Transverse colon (tissue), 4 donors: ENCODE results near the gene SMG6. TPM values are rescaled to one million over a fixed set of nuclear protein-coding genes. Genes with fewer than 3 reads are reported as not detected.

Experiments
- DNase-seq: peaks from one replicate; pipeline ENCODE4 v3.0.0-alpha.2; 2019
- H3K27ac ChIP-seq, 4 donors: fragments of 200-600 bp; sonication (generic); 2 replicates each; pipeline ENCODE4 v1.5.1; 2016 to 2018; ENCODE audit warnings: inconsistent platforms in 4 of 4
- H3K27me3 ChIP-seq: fragments of 200-600 bp; sonication (generic); 2 replicates; pipeline ENCODE4 v1.5.1; 2017; ENCODE audit warnings: inconsistent platforms
- H3K36me3 ChIP-seq, 4 donors: fragments of 200-600 bp; sonication (generic); 2 replicates each; pipeline ENCODE4 v1.5.1; 2017 to 2019; ENCODE audit warnings: inconsistent platforms in 4 of 4
- H3K4me1 ChIP-seq, 4 donors: fragments of 200-600 bp; sonication (generic); 2 replicates each; pipeline ENCODE4 v1.5.1; 2017 to 2020; ENCODE audit warnings: inconsistent platforms in 4 of 4
- H3K4me3 ChIP-seq, 4 donors: fragments of 200-600 bp; sonication (generic); 1 replicate in 1 of 4; 2 replicates in 3 of 4; pipeline versions ENCODE4 v1.5.1 to v1.6.1; 2017 to 2019; ENCODE audit warnings: inconsistent platforms in 4 of 4
- H3K9me3 ChIP-seq, 2 donors: fragments of 200-600 bp; sonication (generic); 2 replicates each; pipeline ENCODE4 v1.5.1; 2017 to 2019; ENCODE audit warnings: inconsistent platforms in 2 of 2
- CTCF ChIP-seq, 5 experiments: fragments of 200-600 bp in 3 of 5; fragments of 450-650 bp in 2 of 5; sonication (generic) in 3 of 5; IDR thresholded peaks; 1 replicate in 2 of 5; 2 replicates in 3 of 5; pipeline ENCODE4 v1.5.1; 2016 to 2017; ENCODE audit warnings: antibody characterized with exemption in 5 of 5, inconsistent platforms in 3 of 5, mild to moderate bottlenecking in 2 of 5, moderate library complexity in 1 of 5
- EP300 ChIP-seq: sonication (generic); formaldehyde crosslinking; IDR thresholded peaks from one replicate; pipeline ENCODE4 v1.6.1; 2017; ENCODE audit warnings: antibody characterized with exemption, low read depth
- POLR2A ChIP-seq: fragments of 450-650 bp; IDR thresholded peaks from one replicate; pipeline ENCODE4 v1.6.1; 2016; ENCODE audit warnings: antibody characterized with exemption, mild to moderate bottlenecking, moderate library complexity
- POLR2AphosphoS5 ChIP-seq, 3 donors: sonication (generic); formaldehyde crosslinking; IDR thresholded peaks; one replicate each; pipeline ENCODE4 v1.6.1; 2016; ENCODE audit warnings: antibody characterized with exemption in 3 of 3
- WGBS, 2 donors: methylation state at CpG; one replicate each; pipeline ENCODE4 v1.1.5; 2018; ENCODE audit warnings: low coverage in 1 of 2; 5-methylcytosine and 5-hydroxymethylcytosine counted together
- in situ Hi-C, 4 donors: fragments of 200-750 bp; cut with MboI; loops; one replicate each; pipeline versions ENCODE4 v1.15.0 to v1.15.1; 2017; ENCODE audit warnings: low sequenced_read_pairs in 3 of 4, low pct_ligation_motif_present in 1 of 4, low pct_unique_long_range_greater_than_20kb in 1 of 4
- intact Hi-C: fragments of 100-400 bp; cut with DNase I; formaldehyde crosslinking; loops from one replicate; pipeline ENCODE4 v1.15.1; 2023; ENCODE audit warnings: low total_unique reads
- small RNA-seq, 4 donors: library from RNA; depleted of rRNA; stranded (forward); fragments of <200 nt; gene quantifications; one replicate each; pipeline ENCODE3, GENCODE V24; 2016
- total RNA-seq, 4 donors: library from RNA; depleted of rRNA; stranded (reverse); fragments of >200 nt; gene quantifications; one replicate each; pipeline ENCODE4 v1.1.0, GENCODE V29; 2016

The SMG6 gene
- total RNA-seq, 4 donors from 2014 or later = 28.6 to 112 (median 39.1) TPM

DNA sequence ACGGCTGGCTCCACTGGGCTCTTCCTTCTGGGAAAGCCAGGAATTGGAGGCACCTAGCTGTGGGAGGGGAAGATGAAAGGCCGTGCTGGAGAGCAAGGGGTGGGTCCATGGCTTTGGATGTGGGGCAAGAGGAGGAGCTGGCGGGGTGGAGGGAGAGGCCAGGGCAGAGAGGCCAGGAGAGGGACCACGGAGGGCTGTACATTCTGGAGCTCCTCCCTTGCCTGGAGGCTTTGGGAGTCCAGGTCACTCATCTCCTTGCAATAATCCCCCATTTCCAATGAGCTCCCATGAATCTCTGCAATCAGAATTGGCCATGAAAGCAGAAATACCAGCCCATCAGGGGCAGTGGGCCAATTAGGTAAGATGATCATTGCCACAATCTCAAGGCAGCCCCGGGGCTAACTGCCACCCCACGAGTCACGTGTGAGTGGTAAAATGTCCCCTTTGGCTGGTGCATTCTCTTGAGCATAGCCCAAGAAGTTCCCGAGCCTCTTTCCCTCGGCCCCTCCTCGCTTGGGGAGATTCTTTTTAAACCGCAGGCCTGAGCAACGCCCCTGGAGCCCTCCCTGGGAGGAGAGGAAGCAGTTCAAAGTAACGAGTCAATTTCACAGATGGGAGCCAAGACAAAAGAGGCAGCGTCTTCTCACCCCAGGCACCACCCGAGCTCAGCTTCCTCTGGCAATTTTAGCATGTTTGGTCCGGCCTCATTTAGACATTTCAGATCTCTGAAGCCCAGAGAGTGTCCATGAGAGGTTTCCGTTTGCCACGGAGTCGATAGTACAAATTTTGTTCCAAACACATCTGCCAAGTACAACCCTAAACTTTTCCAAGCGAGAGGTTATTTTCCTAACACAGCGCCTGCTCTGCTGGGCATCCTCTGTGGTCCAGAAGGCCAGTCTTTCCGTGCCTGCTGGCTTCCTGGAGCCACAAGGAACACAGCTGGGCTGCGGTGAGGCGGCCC is 291.9 kb downstream of the SMG6 start:
- H3K36me3 ChIP-seq = no peaks in the 10 kb centered on the region
- TF ChIP-seq EP300 (no peak), CTCF (IDR thresholded peaks at IDR 0.05) (no peak), POLR2A (no peak), POLR2AphosphoS5 (IDR thresholded peaks at IDR 0.05) (no peak)
- no peak overlapping the region for H3K4me3 ChIP-seq
- WGBS, 2 donors = 35 to 43% methylated on average over 5 to 23 of the region's 24 CpGs
- H3K4me1 ChIP-seq = peaks cover 0 to 19% (median 10%) of the 10 kb centered on the region in 4 donors
- H3K9me3 ChIP-seq = no peaks in the 10 kb centered on the region
- peak; percentile 68 for DNase-seq
- peak overlapping the region; percentile 5 to 38 (median 25) for H3K27ac ChIP-seq
- intact Hi-C loops (no loop called here), in situ Hi-C loops (loop anchor here in 3 of 4 donors (10.0 kb wide), 2 partner anchors 97 to 107 kb away; no protein-coding TSS in a partner anchor)
- H3K27me3 ChIP-seq = no peaks in the 10 kb centered on the region

Small RNA genes lying within 50 kb of the gene (small RNA-seq; reads per million reads assigned to genes)
- gene AC090617.6 (0 reads per million in 4 donors), gene AC090617.7 (0 reads per million in 4 donors), gene AC090617.8 (0 reads per million in 4 donors), gene AC090617.9 (0 reads per million in 4 donors), gene MIR132 (6.2 to 37.4 (median 33.1) reads per million in 4 donors), gene MIR212 (1.8 to 15.7 (median 7.7) reads per million in 4 donors), gene OVCA2 (0 reads per million in 4 donors), gene RN7SL624P (0 reads per million in 4 donors), gene SNORD91A (877 to 3,558 (median 1,287) reads per million in 4 donors), gene SNORD91B (133 to 443 (median 199) reads per million in 4 donors)

Other genes with a start within 250 kb of the SMG6 start
- gene HIC1, start 248.7 kb downstream of the SMG6 start, total RNA-seq = 10 to 100 TPM in 2 of 4 donors, 1 to 10 TPM in 2; 9.1 to 32.5 (median 14.7) TPM
- gene SRR, start 165 bp upstream of the SMG6 start, total RNA-seq = 10 to 100 TPM in 2 of 4 donors, under 1 TPM in 1, not detected in 1; 0.40 to 23.1 (median 12.1) TPM
- 10 to 100 TPM in 2 of 4 donors, 1 to 10 TPM in 2; 3.0 to 18.9 (median 14.4) TPM for gene TSR1, start 32.7 kb upstream of the SMG6 start, total RNA-seq
- 100 to 1,000 TPM in 1 of 4 donors, 10 to 100 TPM in 3; 41.0 to 148 (median 70.0) TPM for gene SGSM2, start 33.7 kb upstream of the SMG6 start, total RNA-seq
- 10 to 100 TPM; 13.7 to 27.7 (median 20.9) TPM for gene MNT, start 97.3 kb upstream of the SMG6 start, total RNA-seq
- 100 to 1,000 TPM in 1 of 4 donors, 10 to 100 TPM in 3; 16.1 to 141 (median 19.8) TPM for gene METTL16, start 208.1 kb upstream of the SMG6 start, total RNA-seq